ENCODE measurements around the gene PLBD2. TPM values are rescaled to one million over a fixed set of nuclear protein-coding genes. Genes with fewer than 3 reads are reported as not detected.

The PLBD2 gene
- total RNA-seq, 1 donor from 2014 or later = 44.8 TPM

DNA sequence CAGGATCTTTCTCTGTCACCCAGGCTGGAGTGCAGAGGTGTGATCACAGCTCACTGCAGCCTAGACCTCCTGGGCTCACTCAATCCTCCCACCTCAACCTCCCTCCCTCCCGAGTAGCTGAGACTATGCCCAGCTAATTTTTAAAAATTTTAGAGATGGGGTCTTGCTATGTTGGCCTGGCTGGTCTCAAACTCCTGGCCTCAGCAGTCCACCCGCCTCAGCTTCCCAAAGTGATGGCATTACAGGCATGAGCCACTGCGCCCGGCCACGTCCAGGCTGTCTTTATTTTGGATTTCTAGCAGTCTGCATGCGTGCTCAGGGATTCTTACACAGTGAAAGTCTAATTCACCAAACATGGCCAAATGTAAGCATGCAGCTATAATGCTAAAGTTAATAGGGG, 41.3 kb upstream of the PLBD2 start:
- Histone ChIP-seq H3K27me3 (ENCODE audit: low read depth) (no peaks in the 10 kb centered on the region), H3K27ac (no peak overlapping the region), H3K4me1 (no peaks in the 10 kb centered on the region), H3K4me3 (no peak overlapping the region), H3K36me3 (peaks cover 89% of the 10 kb centered on the region), H3K9me3 (no peaks in the 10 kb centered on the region)
- ATAC-seq (no peak), DNase-seq (no peak)
- intact Hi-C loops (cut with DNase I) = no loop called here
- TF ChIP-seq, protein P1, sequence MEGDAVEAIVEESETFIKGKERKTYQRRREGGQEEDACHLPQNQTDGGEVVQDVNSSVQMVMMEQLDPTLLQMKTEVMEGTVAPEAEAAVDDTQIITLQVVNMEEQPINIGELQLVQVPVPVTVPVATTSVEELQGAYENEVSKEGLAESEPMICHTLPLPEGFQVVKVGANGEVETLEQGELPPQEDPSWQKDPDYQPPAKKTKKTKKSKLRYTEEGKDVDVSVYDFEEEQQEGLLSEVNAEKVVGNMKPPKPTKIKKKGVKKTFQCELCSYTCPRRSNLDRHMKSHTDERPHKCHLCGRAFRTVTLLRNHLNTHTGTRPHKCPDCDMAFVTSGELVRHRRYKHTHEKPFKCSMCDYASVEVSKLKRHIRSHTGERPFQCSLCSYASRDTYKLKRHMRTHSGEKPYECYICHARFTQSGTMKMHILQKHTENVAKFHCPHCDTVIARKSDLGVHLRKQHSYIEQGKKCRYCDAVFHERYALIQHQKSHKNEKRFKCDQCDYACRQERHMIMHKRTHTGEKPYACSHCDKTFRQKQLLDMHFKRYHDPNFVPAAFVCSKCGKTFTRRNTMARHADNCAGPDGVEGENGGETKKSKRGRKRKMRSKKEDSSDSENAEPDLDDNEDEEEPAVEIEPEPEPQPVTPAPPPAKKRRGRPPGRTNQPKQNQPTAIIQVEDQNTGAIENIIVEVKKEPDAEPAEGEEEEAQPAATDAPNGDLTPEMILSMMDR (IDR thresholded peaks at IDR 0.05) = no peak

DNA sequence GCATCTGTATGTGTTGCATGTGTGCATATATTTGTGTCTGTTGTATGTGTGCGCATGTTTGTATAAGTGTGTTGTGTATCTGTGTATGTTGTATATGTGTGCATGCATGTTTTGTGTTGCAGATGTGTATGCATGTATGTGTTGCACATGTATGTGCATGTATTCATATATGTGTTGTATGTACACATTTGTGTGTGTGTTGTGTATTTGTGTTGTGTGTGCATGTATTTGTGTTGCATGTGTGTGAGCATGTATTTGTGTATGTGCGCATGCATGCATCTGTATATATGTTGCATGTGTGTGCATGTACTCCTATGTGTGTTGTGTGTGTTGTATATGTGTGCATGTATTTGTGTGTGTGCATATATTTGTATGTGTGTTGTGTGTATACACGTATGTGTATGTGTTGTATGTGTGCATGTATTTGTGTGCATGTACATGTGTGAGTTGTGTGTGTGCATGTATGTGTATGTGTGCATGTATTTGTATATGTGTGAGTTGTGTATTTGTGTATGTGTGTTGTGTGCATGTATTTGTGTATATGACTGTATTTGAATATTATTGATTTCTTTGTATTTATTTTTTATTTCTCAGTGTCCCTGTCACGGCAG, 40.2 kb upstream of the PLBD2 start:
- no peak overlapping the region for H3K27ac ChIP-seq
- H3K4me3 ChIP-seq = no peak overlapping the region
- ATAC-seq (no peak), DNase-seq (no peak)
- H3K9me3 ChIP-seq = no peaks in the 10 kb centered on the region
- H3K36me3 ChIP-seq = peaks cover 87% of the 10 kb centered on the region
- intact Hi-C loops (cut with DNase I) = no loop called here
- no peaks in the 10 kb centered on the region for H3K4me1 ChIP-seq
- no peaks in the 10 kb centered on the region for H3K27me3 ChIP-seq (ENCODE audit: low read depth)
- TF ChIP-seq, protein P1 (IDR thresholded peaks at IDR 0.05) = no peak

- TF ChIP-seq, protein P1 (IDR thresholded peaks at IDR 0.05) = no peak
- no peak for ATAC-seq
- DNase-seq = no peak
- Histone ChIP-seq H3K36me3 (peaks cover 78% of the 10 kb centered on the region), H3K4me1 (no peaks in the 10 kb centered on the region), H3K27ac (no peak overlapping the region), H3K4me3 (no peak overlapping the region), H3K9me3 (no peaks in the 10 kb centered on the region), H3K27me3 (ENCODE audit: low read depth) (no peaks in the 10 kb centered on the region)
- intact Hi-C loops (cut with DNase I) = no loop called here
Observed at GRCh38 chr12:113318900-113319628, 39.3 kb upstream of the PLBD2 start.

DNA sequence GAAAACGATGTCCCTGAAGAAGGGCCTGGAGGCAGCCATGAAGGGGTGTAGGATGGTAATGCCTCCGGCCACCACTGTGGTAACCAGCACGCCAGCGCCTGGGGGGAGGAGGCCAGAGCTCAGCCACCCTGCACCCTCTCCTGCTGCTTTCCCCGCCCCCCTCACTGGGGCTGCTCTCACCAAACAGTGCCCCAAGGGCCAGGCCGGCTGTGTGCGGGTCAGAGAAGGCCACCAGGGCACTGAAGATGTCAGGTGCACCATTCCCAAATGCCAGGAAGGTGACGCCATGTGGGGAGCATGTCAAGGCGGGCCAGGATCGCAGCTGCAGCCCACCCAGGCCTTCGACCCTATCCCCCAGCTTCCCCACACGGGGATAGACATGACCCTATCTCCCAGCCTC, 38.0 kb upstream of the PLBD2 start:
- TF ChIP-seq, protein P1 (IDR thresholded peaks at IDR 0.05) = no peak
- Histone ChIP-seq H3K27ac (no peak overlapping the region), H3K27me3 (ENCODE audit: low read depth) (no peaks in the 10 kb centered on the region), H3K4me1 (no peaks in the 10 kb centered on the region), H3K4me3 (no peak overlapping the region), H3K36me3 (peaks cover 64% of the 10 kb centered on the region), H3K9me3 (no peaks in the 10 kb centered on the region)
- DNase-seq = no peak
- no peak for ATAC-seq
- intact Hi-C loops (cut with DNase I) = no loop called here

DNA sequence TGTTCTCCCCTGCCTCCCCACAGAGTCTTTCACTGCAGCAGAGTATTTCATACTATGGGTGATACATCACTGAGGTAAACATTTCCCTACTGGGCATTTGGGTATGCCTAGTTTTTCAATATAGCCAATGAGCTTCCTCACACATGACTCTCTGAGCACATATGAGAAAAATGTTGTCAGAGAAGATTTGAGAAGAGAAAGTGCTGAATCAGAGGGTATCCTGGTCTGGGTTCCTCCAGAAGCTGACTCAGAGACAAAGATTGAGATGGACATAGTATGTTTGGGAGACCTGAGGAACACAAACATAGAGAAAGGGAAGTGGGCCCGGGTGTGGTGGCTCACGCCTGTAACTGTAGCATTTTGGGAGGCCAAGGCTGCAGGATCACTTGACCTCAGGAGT, 36.0 kb upstream of the PLBD2 start:
- no peak overlapping the region for H3K4me3 ChIP-seq
- H3K4me1 ChIP-seq = peaks cover 14% of the 10 kb centered on the region
- intact Hi-C loops (cut with DNase I) = no loop called here
- TF ChIP-seq, protein P1 (IDR thresholded peaks at IDR 0.05) = no peak
- H3K27me3 ChIP-seq (ENCODE audit: low read depth) = no peaks in the 10 kb centered on the region
- ATAC-seq = peak in 1 of 2 donors; percentile 48
- no peaks in the 10 kb centered on the region for H3K9me3 ChIP-seq
- no peak for DNase-seq
- peaks cover 48% of the 10 kb centered on the region for H3K36me3 ChIP-seq
- H3K27ac ChIP-seq = no peak overlapping the region

Data from lower lobe of right lung (tissue), 2 donors.